K562 (cell line): ENCODE measurements around the gene HDAC7. TPM values are rescaled to one million over a fixed set of nuclear protein-coding genes. Genes with fewer than 3 reads are reported as not detected.

Experiments used
- ATAC-seq: fragments of 200-7000 bp; cut with Tn5 transposase; 3 replicates; pipeline ENCODE4 v1.9.1; 2020; ENCODE audit warnings: moderate library complexity
- BruUV-seq: library from RNA; stranded (reverse); fragments of 400-500 nt; replicated peaks from 2 replicates; lab custom pipeline; 2021; lab: Mats Ljungman, UMichigan
- CTCF ChIA-PET: fragments of 300-600 bp; formaldehyde crosslinking; extraction: SDS; loops from one replicate; lab custom pipeline; 2021; ENCODE audit warnings: low intra/inter-chr PET ratio; lab: Yijun Ruan, JAX
- POLR2A ChIA-PET: fragments of 300-600, 350-650 bp; sonication (Branson Sonifier 250); formaldehyde crosslinking; extraction: SDS; loops from one replicate; lab custom pipeline; 2021; ENCODE audit warnings: antibody characterized with exemption, inconsistent platforms; lab: Yijun Ruan, JAX
- DNase-seq, 4 experiments: peaks; one replicate each; pipeline versions ENCODE4 v3.0.0 to v3.0.0-alpha.2; 2011 to 2018; ENCODE audit warnings: low spot score in 3 of 4, mixed read lengths in 3 of 4; ENCODE audit errors: extremely low read depth in 1 of 4
- FAIRE-seq: peaks from 2 replicates; lab custom pipeline; 2011; peaks lifted over from hg19 to GRCh38; lab: Jason Lieb, UNC
- H2AFZ ChIP-seq: 2 replicates; pipeline ENCODE4 v1.6.0; 2011; ENCODE audit warnings: low read depth, low read length, control low read depth, inconsistent platforms
- H3K27ac ChIP-seq: fragments of 200-600 bp; 3 replicates; pipeline ENCODE4 v1.8.0; 2011; ENCODE audit warnings: low read depth, mild to moderate bottlenecking, control low read depth, inconsistent platforms, low read length, moderate library complexity, mixed read lengths; ENCODE audit errors: extremely low read depth
- H3K27me3 ChIP-seq, 2 experiments: fragments of 300-600 bp in 1 of 2; 2 replicates in 1 of 2; 3 replicates in 1 of 2; pipeline versions ENCODE4 v1.6.0 to v1.8.0; 2011; ENCODE audit warnings: inconsistent platforms in 2 of 2, low read length in 2 of 2, mild to moderate bottlenecking in 1 of 2, mixed read lengths in 1 of 2, moderate library complexity in 1 of 2; ENCODE audit not compliant: control insufficient read depth in 2 of 2, insufficient read depth in 2 of 2
- H3K36me3 ChIP-seq: fragments of 300-600 bp; 3 replicates; pipeline ENCODE4 v1.8.0; 2011; ENCODE audit warnings: mild to moderate bottlenecking, low read length, inconsistent platforms; ENCODE audit not compliant: control insufficient read depth, insufficient read depth
- H3K4me1 ChIP-seq, 2 experiments: fragments of 200-600 bp in 1 of 2; replicated peaks in 1 of 2; 2 replicates in 1 of 2; 3 replicates in 1 of 2; pipeline versions ENCODE4 v1.5.1 to v1.8.0; 2011; ENCODE audit warnings: inconsistent platforms in 2 of 2, low read length in 2 of 2, mild to moderate bottlenecking in 1 of 2, mixed read lengths in 1 of 2, moderate library complexity in 1 of 2; ENCODE audit not compliant: control insufficient read depth in 2 of 2, insufficient read depth in 2 of 2
- H3K4me2 ChIP-seq: 2 replicates; pipeline ENCODE4 v1.6.1; 2011; ENCODE audit warnings: low read length, control low read depth, inconsistent platforms, mixed read lengths; ENCODE audit not compliant: insufficient read depth
- H3K4me3 ChIP-seq: fragments of 200-600 bp; sonication (generic), shearing (Covaris generic); 2 replicates; pipeline ENCODE4 v1.5.1; 2016; ENCODE audit warnings: control low read depth, inconsistent platforms
- H3K79me2 ChIP-seq: fragments of 200-600 bp; 3 replicates; pipeline ENCODE4 v1.8.0; 2011; ENCODE audit warnings: low read length, inconsistent platforms; ENCODE audit not compliant: control insufficient read depth, insufficient read depth
- H3K9ac ChIP-seq, 2 experiments: 2 replicates each; pipeline versions ENCODE4 v1.6.0 to v1.6.1; 2011; ENCODE audit warnings: low read depth in 2 of 2, low read length in 2 of 2, control low read depth in 1 of 2, inconsistent platforms in 1 of 2, mild to moderate bottlenecking in 1 of 2, mixed read lengths in 1 of 2; ENCODE audit not compliant: insufficient read depth in 1 of 2
- H3K9me1 ChIP-seq: one replicate; pipeline ENCODE4 v1.6.0; 2011; ENCODE audit warnings: inconsistent platforms, mild to moderate bottlenecking, low read length, moderate library complexity; ENCODE audit not compliant: control insufficient read depth, insufficient read depth
- H3K9me3 ChIP-seq: replicated peaks from 2 replicates; pipeline ENCODE4 v1.5.1; 2011; ENCODE audit warnings: low read depth, low read length, inconsistent platforms; ENCODE audit not compliant: control insufficient read depth, insufficient read depth
- H4K20me1 ChIP-seq: replicated peaks from 2 replicates; pipeline ENCODE4 v1.6.1; 2011; ENCODE audit warnings: low read length, inconsistent platforms, mixed read lengths; ENCODE audit not compliant: control insufficient read depth, insufficient read depth
- DIDO1 ChIP-seq: fragments of 450-650 bp; IDR thresholded peaks from 2 replicates; pipeline ENCODE4 v1.6.1; 2016; ENCODE audit warnings: low read depth, missing biosample characterization, missing genetic modification characterization
- HIVEP1 ChIP-seq: fragments of 250-450 bp; sonication (Bioruptor Pico); IDR thresholded peaks from 2 replicates; pipeline ENCODE4 v1.4.0; 2020; ENCODE audit warnings: mild to moderate bottlenecking
- MYC ChIP-seq, 2 experiments: fragments of 250-450 bp in 1 of 2; sonication (Bioruptor Pico) in 1 of 2; IDR thresholded peaks; 2 replicates each; pipeline versions ENCODE4 v1.5.1 to v1.6.1; 2012 to 2021; ENCODE audit warnings: low read depth in 2 of 2, borderline replicate concordance in 1 of 2, improper control_type of control experiment in 1 of 2, low read length in 1 of 2, mild to moderate bottlenecking in 1 of 2, moderate library complexity in 1 of 2
- RBM15 ChIP-seq: fragments of 200-400 bp; formaldehyde crosslinking; IDR thresholded peaks from 2 replicates; pipeline ENCODE4 v1.6.1; 2018; ENCODE audit warnings: mild to moderate bottlenecking, low read length, moderate library complexity; ENCODE audit not compliant: insufficient read depth
- ZNF165 ChIP-seq: fragments of 250-450 bp; sonication (Bioruptor Pico); IDR thresholded peaks from 2 replicates; pipeline ENCODE4 v1.4.0; 2020; ENCODE audit warnings: borderline replicate concordance
- ZNF57 ChIP-seq: fragments of 450-650 bp; formaldehyde crosslinking; IDR thresholded peaks from 2 replicates; pipeline ENCODE4 v1.4.0; 2020; ENCODE audit warnings: mild to moderate bottlenecking, moderate library complexity
- WGBS: fragments of 100-300 bp; shearing (Covaris generic); methylation state at CpG from one replicate; pipeline ENCODE4 v1.1.6; 2016; ENCODE audit warnings: low coverage, mixed read lengths; ENCODE audit not compliant: insufficient coverage; ENCODE audit errors: missing lambda C conversion rate; 5-methylcytosine and 5-hydroxymethylcytosine counted together
- in situ Hi-C: fragments of 300-500 bp; cut with MboI; formaldehyde crosslinking; loops from 4 replicates; pipeline ENCODE4 v1.15.0; 2018; ENCODE audit warnings: inconsistent platforms, mixed read lengths
- intact Hi-C: fragments of 100-400 bp; cut with micrococcal nuclease; formaldehyde crosslinking; loops from 2 replicates; pipeline ENCODE4 v1.14.2; 2022
- polyA plus RNA-seq, 8 experiments: library from polyadenylated mRNA; depleted of rRNA in 4 of 8; stranded (reverse) in 5 of 8; unstranded in 3 of 8; fragments of >200 nt; fragmentation: Nextera tagmentation in 2 of 8; fragmentation: Illumina TruSeq in 1 of 8; extraction: Ambion mirVana in 2 of 8; extraction: Trizol in 1 of 8; gene quantifications; 2 replicates each; pipeline versions ENCODE4 v1.2.1 to v1.2.3, GENCODE V29; 2011 to 2014; ENCODE audit warnings: inconsistent platforms in 1 of 8, missing spikeins in 1 of 8
- total RNA-seq, 7 experiments: library from RNA; depleted of rRNA in 6 of 7; stranded (reverse); fragments of >200 nt in 6 of 7; fragmentation: Illumina TruSeq in 2 of 7; extraction: Trizol in 2 of 7; gene quantifications; 2 replicates each; pipeline versions ENCODE4 v1.2.1 to v1.2.3, GENCODE V29; 2011 to 2021; ENCODE audit warnings: low replicate concordance in 1 of 7

HDAC7 gene
- total and polyA plus RNA-seq, 9 of the 15 experiments (the other 6 are each of a cell fraction or from before 2014, with no cell fraction given) = 2.5 to 129 (median 31.1) TPM

GRCh38 chr12:47807338-47807737 lies 12.4 kb downstream of the HDAC7 start:
- no peaks in the 10 kb centered on the region for H3K27me3 ChIP-seq
- H3K36me3 ChIP-seq = peaks cover 67% of the 10 kb centered on the region; the same call in 2 of the 3 replicates
- no peak overlapping the region for H3K27ac ChIP-seq
- no peak overlapping the region for H3K4me2 ChIP-seq
- peaks cover 6% of the 10 kb centered on the region for H3K9me1 ChIP-seq
- ATAC-seq (no peak), FAIRE-seq (no peak), DNase-seq (no peak)
- H3K4me1 ChIP-seq = peaks cover 53 to 54% of the 10 kb centered on the region in 2 experiments
- peaks cover 8% of the 10 kb centered on the region; the same call in 1 of the 2 replicates for H4K20me1 ChIP-seq
- no peak overlapping the region for H3K4me3 ChIP-seq
- TF ChIP-seq ZNF57 (CRISPR knock-in tag) = no peak
- TF ChIP-seq HIVEP1 (CRISPR knock-in tag) = no peak
- peak overlapping the region in 1 of 2 experiments; percentile 66; a peak in 1 of 4 replicates for H3K9ac ChIP-seq
- CTCF ChIA-PET = no interaction called here
- POLR2A ChIA-PET = interaction anchor here (0.8 to 1.7 kb wide), 4 partner anchors 10 to 26 kb away, joined by 3 to 4 read pairs (median 4); no protein-coding TSS in a partner anchor
- peaks cover 100% of the 10 kb centered on the region for H3K79me2 ChIP-seq
- BruUV-seq = no TSS peak
- no peaks in the 10 kb centered on the region for H3K9me3 ChIP-seq
- in situ Hi-C loops = no loop called here
- H2AFZ ChIP-seq = no peak overlapping the region
- WGBS = 49% methylated on average over 5 of the region's 5 CpGs
- intact Hi-C loops = no loop called here

GRCh38 chr12:47805417-47805816 lies 14.3 kb downstream of the HDAC7 start:
- Histone ChIP-seq H3K4me1 (peaks cover 34 to 52% of the 10 kb centered on the region in 2 experiments), H3K9ac (peak overlapping the region in 1 of 2 experiments; percentile 64; a peak in 1 of 4 replicates), H2AFZ (no peak overlapping the region), H3K36me3 (peaks cover 67% of the 10 kb centered on the region; the same call in 2 of the 3 replicates), H3K4me3 (no peak overlapping the region)
- BruUV-seq = no TSS peak
- TF ChIP-seq ZNF165 (no peak), DIDO1 (tag) (no peak), MYC (IDR thresholded peaks at IDR 0.05; ENCODE audit: low read depth, low read length) (no peak), MYC (CRISPR knock-in tag; IDR thresholded peaks at IDR 0.05; ENCODE audit: borderline replicate concordance, low read depth) (no peak), RBM15 (no peak)
- TF ChIP-seq, all 486 proteins: peak for 0
- in situ Hi-C loops (no loop called here), intact Hi-C loops (no loop called here)
- Histone ChIP-seq H3K79me2 (peaks cover 100% of the 10 kb centered on the region), H3K9me1 (peaks cover 6% of the 10 kb centered on the region), H3K9me3 (no peaks in the 10 kb centered on the region), H4K20me1 (peaks cover 15% of the 10 kb centered on the region; the same call in 1 of the 2 replicates), H3K27me3 (no peaks in the 10 kb centered on the region), H3K4me2 (no peak overlapping the region), H3K27ac (peak overlapping the region; percentile 34; the same call in 1 of the 3 replicates)
- ChIA-PET CTCF (no interaction called here), POLR2A (interaction anchor here (2.5 kb wide), 1 partner anchor 13 kb away, joined by 8 read pairs; the partner anchor contains the start of gene HDAC7)
- DNase-seq (no peak), ATAC-seq (no peak), FAIRE-seq (no peak)
- 75% methylated on average over 2 of the region's 2 CpGs for WGBS
